Measurements from ENCODE around the gene PRKCZ.

GRCh38 chr1:2129256-2129943 lies 79.2 kb downstream of the PRKCZ start:
- TF ChIP-seq CTCF (IDR thresholded peaks at IDR 0.05) (no peak), POLR2A (IDR thresholded peaks at IDR 0.05) (no peak)
